Esophagus muscularis mucosa (tissue), 4 donors: ENCODE results near the gene PEX11G. TPM values are rescaled to one million over a fixed set of nuclear protein-coding genes. Genes with fewer than 3 reads are reported as not detected.

Experiments used
- DNase-seq: peaks from one replicate; pipeline ENCODE4 v3.0.0-alpha.2; 2017; ENCODE audit errors: extremely low spot score
- H3K27ac ChIP-seq, 4 donors: fragments of 200-600 bp; sonication (generic); replicated peaks in 1 of 4; 1 replicate in 3 of 4; 2 replicates in 1 of 4; pipeline ENCODE4 v1.5.1; 2016 to 2019; ENCODE audit warnings: mild to moderate bottlenecking in 1 of 4
- H3K27me3 ChIP-seq, 4 donors: fragments of 200-600 bp; sonication (generic); one replicate each; pipeline versions ENCODE4 v1.5.1 to v1.6.0; 2016 to 2019
- H3K36me3 ChIP-seq, 4 donors: fragments of 200-600 bp; sonication (generic); one replicate each; pipeline ENCODE4 v1.5.1; 2016 to 2019
- H3K4me1 ChIP-seq, 4 donors: fragments of 200-600 bp; sonication (generic); one replicate each; pipeline ENCODE4 v1.5.1; 2016 to 2019
- H3K4me3 ChIP-seq, 4 donors: fragments of 200-600 bp; sonication (generic); 1 replicate in 2 of 4; 2 replicates in 2 of 4; pipeline ENCODE4 v1.5.1; 2016 to 2019; ENCODE audit warnings: mild to moderate bottlenecking in 4 of 4, moderate library complexity in 1 of 4
- H3K9me3 ChIP-seq, 4 donors: fragments of 200-600 bp; sonication (generic); 1 replicate in 3 of 4; 2 replicates in 1 of 4; pipeline ENCODE4 v1.5.1; 2016 to 2019
- EP300 ChIP-seq: sonication (generic); formaldehyde crosslinking; IDR thresholded peaks from one replicate; pipeline ENCODE4 v1.6.1; 2017; ENCODE audit warnings: antibody characterized with exemption
- POLR2A ChIP-seq: fragments of 450-650 bp; IDR thresholded peaks from one replicate; pipeline ENCODE4 v1.6.1; 2017; ENCODE audit warnings: antibody characterized with exemption, moderate library complexity, mild to moderate bottlenecking, low read depth
- POLR2AphosphoS5 ChIP-seq, 2 donors: sonication (generic); formaldehyde crosslinking; IDR thresholded peaks; one replicate each; pipeline ENCODE4 v1.6.1; 2017; ENCODE audit warnings: antibody characterized with exemption in 2 of 2
- WGBS: methylation state at CpG from one replicate; pipeline ENCODE4 v1.1.5; 2018; 5-methylcytosine and 5-hydroxymethylcytosine counted together
- intact Hi-C: fragments of 100-400 bp; cut with DNase I; formaldehyde crosslinking; loops from one replicate; pipeline ENCODE4 v1.15.1; 2023
- total RNA-seq, 4 donors: library from RNA; depleted of rRNA; stranded (reverse); fragments of >200 nt; gene quantifications; one replicate each; pipeline versions ENCODE4 v1.1.0 to v1.2.1, GENCODE V29; 2016
- TF ChIP-seq, protein P1 (sequence below), 3 experiments: fragments of 200-600 bp in 2 of 3; fragments of 450-650 bp in 1 of 3; sonication (generic) in 2 of 3; IDR thresholded peaks; one replicate each; pipeline ENCODE4 v1.5.1; 2017 to 2019; ENCODE audit warnings: antibody characterized with exemption in 3 of 3, mild to moderate bottlenecking in 2 of 3, moderate library complexity in 1 of 3

The PEX11G gene
- total RNA-seq, 4 donors from 2014 or later: 1.7 to 5.3 (median 3.7) TPM

DNA sequence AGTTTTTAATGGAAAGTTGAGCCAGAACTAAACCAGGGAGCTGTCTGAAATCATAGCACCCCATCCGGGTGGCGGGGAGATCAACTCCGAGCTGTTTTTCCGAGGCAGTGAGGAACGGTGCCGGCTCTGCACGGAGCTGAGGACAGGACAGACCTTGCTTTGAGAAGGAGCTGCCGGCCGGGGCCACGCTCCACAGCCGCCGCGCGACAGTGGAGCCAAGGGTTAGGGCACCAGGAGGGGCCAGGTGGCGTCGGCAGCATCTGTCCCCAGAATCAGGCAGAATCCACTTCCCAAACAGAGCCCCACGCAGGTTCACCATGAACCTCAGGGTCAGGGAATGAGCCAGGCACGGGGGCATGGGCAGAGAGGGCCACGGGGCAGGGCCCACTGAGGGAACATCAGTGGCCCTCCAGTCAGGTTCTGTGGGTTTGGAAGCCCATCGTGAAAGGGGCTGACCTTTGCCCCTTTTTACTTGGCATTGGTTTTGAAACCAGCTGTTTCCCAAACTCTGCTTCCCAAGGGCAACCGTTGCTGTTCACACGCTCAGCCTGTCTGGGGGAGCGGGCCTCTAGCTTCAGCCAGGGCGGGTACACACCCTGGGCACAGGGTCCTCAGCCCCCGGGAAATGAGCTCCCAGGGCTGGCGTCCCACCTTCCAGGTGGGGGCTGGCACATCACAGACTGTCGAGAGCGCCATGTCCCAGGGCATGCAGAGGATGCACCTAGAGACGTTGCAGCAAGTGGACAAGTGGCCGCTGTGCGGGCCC lies 18.1 kb downstream of the PEX11G start:
- WGBS: 94% methylated on average over 27 of the region's 31 CpGs
- Histone ChIP-seq H3K4me1 (no peaks in the 10 kb centered on the region), H3K27me3 (no peaks in the 10 kb centered on the region), H3K27ac (no peak overlapping the region), H3K4me3 (no peak overlapping the region), H3K36me3 (peaks cover 41 to 72% (median 59%) of the 10 kb centered on the region in 4 donors), H3K9me3 (no peaks in the 10 kb centered on the region)
- TF ChIP-seq EP300 (no peak), POLR2AphosphoS5 (IDR thresholded peaks at IDR 0.05) (no peak), POLR2A (no peak)
- TF ChIP-seq, protein P1, sequence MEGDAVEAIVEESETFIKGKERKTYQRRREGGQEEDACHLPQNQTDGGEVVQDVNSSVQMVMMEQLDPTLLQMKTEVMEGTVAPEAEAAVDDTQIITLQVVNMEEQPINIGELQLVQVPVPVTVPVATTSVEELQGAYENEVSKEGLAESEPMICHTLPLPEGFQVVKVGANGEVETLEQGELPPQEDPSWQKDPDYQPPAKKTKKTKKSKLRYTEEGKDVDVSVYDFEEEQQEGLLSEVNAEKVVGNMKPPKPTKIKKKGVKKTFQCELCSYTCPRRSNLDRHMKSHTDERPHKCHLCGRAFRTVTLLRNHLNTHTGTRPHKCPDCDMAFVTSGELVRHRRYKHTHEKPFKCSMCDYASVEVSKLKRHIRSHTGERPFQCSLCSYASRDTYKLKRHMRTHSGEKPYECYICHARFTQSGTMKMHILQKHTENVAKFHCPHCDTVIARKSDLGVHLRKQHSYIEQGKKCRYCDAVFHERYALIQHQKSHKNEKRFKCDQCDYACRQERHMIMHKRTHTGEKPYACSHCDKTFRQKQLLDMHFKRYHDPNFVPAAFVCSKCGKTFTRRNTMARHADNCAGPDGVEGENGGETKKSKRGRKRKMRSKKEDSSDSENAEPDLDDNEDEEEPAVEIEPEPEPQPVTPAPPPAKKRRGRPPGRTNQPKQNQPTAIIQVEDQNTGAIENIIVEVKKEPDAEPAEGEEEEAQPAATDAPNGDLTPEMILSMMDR (IDR thresholded peaks at IDR 0.05): no peak
- no peak for DNase-seq
- intact Hi-C loops: no loop called here

GRCh38 chr19:7469669-7470285 lies 19.1 kb downstream of the PEX11G start:
- no peak overlapping the region for H3K27ac ChIP-seq
- peaks cover 43 to 81% (median 68%) of the 10 kb centered on the region in 4 donors for H3K36me3 ChIP-seq

DNA sequence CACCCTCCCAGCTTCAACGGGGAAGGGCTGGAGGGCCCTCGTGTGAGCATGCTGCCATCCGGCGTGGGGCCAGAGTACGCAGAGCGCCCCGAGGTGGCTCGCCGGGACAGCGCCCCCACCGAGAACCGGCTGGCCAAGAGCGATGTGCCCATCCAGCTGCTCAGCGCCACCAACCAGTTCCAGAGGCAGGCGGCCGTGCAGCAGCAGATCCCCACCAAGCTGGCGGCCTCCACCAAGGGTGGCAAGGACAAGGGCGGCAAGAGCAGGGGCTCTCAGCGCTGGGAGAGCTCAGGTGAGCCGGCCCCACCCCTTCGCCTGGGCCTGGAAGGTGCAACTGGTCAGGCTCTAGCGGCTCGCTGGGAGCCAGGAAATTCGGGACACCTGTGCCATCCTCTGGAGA lies 20.0 kb downstream of the PEX11G start:
- TF ChIP-seq, protein P1 (IDR thresholded peaks at IDR 0.05): no peak
- TF ChIP-seq POLR2AphosphoS5 (IDR thresholded peaks at IDR 0.05): no peak
- no peak for TF ChIP-seq EP300
- TF ChIP-seq POLR2A: no peak
- intact Hi-C loops: no loop called here
- Histone ChIP-seq H3K27me3 (no peaks in the 10 kb centered on the region), H3K9me3 (no peaks in the 10 kb centered on the region), H3K36me3 (peaks cover 52 to 90% (median 78%) of the 10 kb centered on the region in 4 donors), H3K27ac (no peak overlapping the region), H3K4me3 (no peak overlapping the region), H3K4me1 (no peaks in the 10 kb centered on the region)
- WGBS: 95% methylated on average over 12 of the region's 24 CpGs
- DNase-seq: no peak

More at GRCh38 chr19:7469669-7470285, 19.1 kb downstream of the PEX11G start:
- intact Hi-C loops: no loop called here
- no peak for DNase-seq
- H3K4me3 ChIP-seq: no peak overlapping the region
- 86% methylated on average over 19 of the region's 31 CpGs for WGBS
- H3K4me1 ChIP-seq: no peaks in the 10 kb centered on the region
- no peaks in the 10 kb centered on the region for H3K9me3 ChIP-seq
- TF ChIP-seq EP300 (no peak), POLR2AphosphoS5 (IDR thresholded peaks at IDR 0.05) (no peak), POLR2A (no peak)
- TF ChIP-seq, protein P1 (IDR thresholded peaks at IDR 0.05): no peak
- H3K27me3 ChIP-seq: no peaks in the 10 kb centered on the region

DNA sequence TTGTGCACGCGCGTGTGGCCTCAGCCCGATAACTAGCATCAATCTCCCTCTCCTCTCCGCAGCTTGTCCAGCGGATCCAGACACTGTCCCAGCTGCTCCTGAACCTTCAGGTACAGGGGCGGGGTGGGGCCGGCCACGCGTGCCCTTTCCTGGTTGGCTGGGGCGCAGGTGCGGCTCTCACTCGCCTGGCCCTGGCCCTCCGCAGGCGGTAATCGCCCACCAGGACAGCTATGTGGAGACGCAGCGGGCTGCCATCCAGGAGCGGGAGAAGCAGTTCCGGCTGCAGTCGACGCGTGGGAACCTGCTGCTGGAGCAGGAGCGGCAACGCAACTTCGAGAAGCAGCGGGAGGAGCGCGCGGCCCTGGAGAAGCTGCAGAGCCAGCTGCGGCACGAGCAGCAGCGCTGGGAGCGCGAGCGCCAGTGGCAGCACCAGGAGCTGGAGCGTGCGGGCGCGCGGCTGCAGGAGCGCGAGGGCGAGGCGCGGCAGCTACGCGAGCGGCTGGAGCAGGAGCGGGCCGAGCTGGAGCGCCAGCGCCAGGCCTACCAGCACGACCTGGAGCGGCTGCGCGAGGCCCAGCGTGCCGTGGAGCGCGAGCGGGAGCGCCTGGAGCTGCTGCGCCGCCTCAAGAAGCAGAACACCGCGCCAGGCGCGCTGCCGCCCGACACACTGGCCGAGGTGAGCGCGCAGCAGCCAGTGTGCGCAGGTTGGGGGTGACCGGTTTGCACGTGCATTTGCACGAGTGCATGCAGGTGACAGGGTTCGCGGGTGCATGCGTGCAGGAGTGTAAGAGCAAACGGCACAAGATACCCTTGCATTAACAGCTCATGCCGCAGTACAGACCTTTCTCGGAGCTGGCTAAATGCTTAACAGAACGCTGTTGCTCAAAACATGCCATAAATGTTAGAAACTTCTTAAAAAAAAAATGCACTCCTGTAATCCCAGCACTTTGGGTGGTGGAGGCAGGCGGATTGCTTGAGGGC lies 21.5 kb downstream of the PEX11G start:
- Histone ChIP-seq H3K27ac (no peak overlapping the region), H3K27me3 (no peaks in the 10 kb centered on the region), H3K4me3 (no peak overlapping the region), H3K4me1 (no peaks in the 10 kb centered on the region), H3K9me3 (no peaks in the 10 kb centered on the region), H3K36me3 (peaks cover 66 to 100% (median 89%) of the 10 kb centered on the region in 4 donors)
- 93% methylated on average over 31 of the region's 86 CpGs for WGBS
- no peak for DNase-seq
- no peak for TF ChIP-seq POLR2AphosphoS5 (IDR thresholded peaks at IDR 0.05)
- intact Hi-C loops: no loop called here
